Embryonic facial prominence (tissue), 1 donor: ENCODE results near the gene EPC1.

Experiments used
- DNase-seq: peaks from one replicate; pipeline ENCODE4 v3.0.0-alpha.2; 2016; ENCODE audit errors: extremely low spot score

Gene EPC1

DNA sequence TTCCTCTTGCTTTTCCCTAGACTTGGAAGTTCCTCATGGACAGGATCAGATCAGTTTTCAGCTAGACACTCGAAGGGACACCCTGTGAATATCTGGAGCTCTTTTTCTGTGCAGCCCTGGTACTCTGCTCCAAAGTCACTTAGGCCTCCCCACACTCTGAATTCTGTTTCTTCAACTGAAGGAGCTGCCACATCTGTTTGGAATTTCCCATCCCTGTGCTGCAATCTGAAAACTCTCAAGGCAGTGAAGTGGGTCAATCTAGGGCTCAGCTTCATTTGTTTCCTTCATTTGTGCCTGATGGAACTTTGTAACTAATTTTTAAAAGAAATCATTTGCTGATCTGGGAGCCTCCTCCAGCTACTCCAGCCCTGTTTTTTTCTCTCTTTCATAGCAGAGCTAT lies 9.6 kb downstream of the EPC1 start:
- no peak for DNase-seq

DNA sequence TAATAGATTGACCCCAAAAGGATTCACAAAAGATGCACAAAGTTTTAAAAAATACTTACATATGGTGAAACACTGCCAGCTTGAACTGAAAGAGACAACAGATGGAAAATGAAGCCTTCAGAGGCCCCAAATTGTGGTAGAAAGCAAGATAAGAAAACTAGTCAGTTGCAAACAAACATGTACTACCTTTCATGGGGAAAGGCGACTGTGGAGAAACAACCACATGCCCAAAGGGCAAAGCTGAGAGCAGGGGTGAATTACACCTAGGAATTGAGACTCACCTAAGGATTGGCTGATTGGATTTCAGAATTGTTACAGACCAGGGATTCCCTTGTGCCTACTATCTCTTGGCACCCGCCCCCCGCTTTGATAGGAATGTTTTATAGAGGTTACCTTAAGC lies 13.1 kb downstream of the EPC1 start:
- DNase-seq, result no peak

DNA sequence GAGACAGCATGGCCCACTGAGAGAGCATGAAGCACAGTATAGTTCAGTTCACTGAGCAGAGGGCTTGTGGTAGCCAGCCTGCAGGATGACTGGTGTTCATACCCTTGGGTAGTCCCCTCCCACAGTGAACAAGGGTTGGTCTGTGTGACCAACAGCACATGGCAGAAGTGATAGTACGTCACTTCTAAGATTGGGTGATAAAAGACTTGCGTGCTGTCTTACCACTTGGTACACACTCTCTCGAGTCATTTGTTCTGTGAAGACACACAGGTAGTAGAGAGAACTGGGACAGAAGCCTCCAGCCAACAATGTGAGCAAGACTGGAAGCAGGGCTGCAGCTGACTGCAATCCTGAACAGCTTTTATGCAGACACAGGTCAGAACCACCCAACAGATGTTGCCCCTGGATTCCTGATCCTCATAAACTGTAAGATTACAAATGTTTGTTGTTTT lies 14.6 kb downstream of the EPC1 start:
- no peak for DNase-seq

DNA sequence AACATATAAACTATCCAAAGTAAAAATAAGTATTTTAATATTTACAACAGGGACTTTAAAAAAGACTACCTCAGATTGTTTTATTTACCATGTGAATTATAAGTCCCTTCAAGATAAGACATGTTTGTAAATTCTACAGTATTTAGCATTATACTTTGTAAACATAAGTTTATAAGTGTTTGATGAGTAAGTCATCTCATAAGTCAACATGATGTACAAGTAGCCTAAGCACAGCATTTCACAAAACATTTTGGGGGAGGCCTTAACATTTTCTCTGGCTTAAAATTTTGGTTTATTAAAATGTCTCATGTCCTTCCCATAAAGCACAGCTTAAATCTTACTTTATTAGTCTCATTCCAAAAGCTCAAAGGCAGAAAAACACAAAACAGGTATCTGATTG lies 15.4 kb downstream of the EPC1 start:
- no peak for DNase-seq

DNA sequence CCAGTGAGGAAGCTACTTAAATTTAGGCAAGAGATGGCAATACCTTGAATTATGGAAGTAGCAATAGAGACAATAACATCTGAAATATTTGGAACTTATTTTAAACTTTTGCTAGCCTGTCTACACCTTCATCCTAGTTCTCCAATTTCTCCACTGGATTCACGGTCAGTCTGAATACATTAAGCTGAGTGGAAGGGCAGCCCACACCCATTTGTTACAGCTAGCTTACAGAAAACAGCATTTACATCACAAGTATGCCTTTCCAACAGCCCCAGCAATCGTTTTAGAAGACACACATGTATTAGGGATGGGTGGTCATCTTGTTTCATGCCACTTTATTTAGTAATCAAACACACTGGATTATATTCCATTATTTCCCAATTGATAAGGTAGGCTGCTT lies 16.7 kb downstream of the EPC1 start:
- no peak for DNase-seq

DNA sequence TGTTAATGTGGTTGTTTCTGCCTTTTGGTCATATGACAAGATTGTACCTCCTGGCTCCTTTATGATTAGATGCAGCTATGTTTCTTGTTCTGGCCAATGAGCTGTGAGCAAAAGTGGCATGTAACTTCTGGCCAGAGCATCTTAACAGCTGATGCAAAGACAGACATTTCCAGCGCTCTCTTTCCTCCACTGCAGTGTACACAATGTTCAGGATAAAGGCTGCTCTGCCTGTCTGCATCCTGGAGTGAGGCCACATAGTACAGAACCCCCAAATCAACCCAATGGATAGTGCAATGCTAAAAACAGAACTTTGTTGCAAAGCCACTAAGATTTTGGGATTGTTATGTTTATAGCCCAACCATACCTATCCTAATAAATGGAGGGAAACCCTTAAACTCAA lies 17.9 kb downstream of the EPC1 start:
- no peak for DNase-seq

DNA sequence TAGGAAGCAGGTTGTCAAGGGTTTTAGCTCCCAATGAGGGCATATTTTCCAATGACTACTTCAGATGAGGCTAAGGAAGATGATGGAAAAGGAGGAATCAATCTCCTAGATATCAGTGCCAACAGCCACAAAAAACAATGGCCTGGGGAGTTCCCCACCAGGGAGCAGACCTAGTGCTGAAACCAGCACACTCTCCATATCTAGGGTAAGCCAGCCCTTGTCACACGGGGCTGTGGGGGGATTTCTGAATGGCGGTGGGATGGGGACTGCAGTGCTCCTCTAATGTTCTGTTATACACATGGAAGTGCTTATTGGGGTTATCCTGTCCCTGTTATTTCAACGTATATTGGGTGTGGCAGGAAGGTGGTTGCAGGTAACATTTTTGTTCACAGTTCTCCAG lies 18.5 kb downstream of the EPC1 start:
- no peak for DNase-seq

DNA sequence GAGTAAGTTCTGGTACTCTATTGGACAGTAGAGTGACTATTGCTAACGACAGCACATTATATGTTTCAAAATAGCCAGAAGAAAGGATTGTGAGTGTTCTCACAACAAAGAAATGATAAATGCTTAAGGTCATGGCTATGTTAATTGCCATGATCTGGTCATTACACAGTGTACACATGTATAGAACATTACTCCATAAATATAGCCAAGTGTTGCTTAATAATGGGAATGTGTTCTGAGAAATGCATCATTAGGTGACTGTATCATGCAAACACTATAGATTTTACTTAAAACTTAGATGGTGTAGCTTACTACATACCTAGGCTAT lies 19.6 kb downstream of the EPC1 start:
- no peak for DNase-seq

DNA sequence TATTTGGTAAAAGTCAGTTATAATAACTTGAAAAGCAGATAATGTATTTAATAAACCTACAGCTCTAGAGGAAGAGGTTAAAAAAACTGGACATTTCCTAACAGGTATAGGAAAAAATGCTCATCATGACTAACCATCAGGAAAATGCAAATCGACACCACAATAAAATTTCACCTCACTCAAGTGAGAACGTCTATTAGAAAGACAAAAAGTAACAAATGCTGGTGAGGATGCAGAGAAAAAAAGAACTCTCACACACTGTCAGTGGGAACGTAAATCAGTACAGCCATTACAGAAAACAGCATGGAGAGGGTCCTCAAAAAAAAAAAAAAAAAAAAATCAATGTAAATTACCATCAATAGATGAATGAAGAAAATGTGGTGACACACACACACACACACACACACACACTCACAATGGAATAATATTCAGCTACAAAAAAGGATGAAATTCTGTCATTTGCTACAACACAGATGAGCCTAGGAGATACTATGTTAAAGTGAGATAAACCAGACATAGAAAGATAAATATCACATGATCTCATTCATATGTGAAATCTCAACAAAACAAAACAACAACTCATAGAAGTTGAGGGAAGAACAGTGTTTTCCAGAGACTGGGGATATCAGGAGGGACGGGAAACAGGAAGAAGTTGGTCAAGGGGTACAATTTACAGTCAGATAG lies 20.1 kb downstream of the EPC1 start:
- DNase-seq, result no peak

DNA sequence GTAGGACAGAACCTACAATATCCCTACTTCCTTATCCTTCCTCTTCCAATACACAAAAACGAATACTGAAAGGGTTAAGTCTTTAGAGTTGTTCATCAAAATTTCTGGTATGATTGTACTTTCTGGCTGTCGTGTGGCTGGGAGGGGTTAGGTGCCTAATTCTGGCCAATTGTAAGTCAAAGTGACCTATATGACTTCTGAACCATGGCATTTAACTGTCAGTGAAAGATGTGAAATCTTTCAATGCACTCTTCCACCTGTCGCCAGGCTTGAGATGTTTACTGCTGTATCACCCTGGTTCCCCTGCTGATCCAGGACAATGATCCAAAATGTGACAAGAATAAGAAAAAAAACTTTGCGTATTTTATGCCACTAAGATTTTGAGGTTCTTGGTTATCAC lies 20.8 kb downstream of the EPC1 start:
- no peak for DNase-seq

DNA sequence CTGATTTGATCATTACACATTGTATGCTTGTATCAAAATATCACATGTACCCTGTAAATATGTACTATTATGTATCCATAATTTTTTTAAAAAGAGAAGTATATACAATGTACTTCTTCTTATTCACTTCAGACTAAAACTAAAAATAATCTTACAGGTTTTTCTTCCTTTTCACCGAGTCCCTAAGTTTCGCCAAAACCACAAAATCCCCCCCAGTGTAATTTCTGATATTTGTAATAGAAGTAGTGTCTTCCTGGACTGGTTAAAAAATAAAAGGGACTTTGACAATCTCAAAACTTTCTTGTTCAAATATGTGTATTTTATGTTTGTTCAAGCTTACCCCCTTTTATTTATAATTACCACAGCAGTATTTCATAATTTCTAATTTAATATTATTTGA lies 23.9 kb downstream of the EPC1 start:
- no peak for DNase-seq

DNA sequence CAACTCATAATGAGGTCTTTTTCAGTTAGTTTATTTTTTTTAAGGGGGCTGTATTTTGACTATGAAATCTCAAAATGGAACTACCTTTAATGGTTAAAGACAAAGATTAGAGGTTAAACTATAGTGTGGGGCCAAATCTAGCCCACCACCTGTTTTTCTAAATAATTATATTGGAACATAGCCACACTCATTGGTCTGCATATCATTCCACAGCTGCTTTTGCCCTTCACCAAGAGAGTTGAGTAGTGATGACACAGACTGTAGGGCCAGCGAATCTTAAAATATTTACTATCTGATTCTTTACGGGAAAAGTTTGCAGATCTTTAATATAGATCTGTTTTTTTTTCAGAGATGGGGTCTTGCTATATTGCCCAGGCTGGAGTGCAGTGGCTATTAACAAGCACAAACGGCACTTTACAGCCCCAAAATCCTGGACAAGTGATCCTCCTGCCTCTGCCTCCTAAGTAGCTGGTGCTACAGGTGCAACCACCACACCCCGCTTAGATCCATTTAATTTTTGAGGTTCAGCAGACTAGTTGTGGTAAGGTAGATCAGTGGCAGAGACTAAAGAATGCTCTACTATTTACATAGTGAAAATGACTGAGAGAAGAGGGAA lies 25.8 kb downstream of the EPC1 start:
- DNase-seq, result no peak

DNA sequence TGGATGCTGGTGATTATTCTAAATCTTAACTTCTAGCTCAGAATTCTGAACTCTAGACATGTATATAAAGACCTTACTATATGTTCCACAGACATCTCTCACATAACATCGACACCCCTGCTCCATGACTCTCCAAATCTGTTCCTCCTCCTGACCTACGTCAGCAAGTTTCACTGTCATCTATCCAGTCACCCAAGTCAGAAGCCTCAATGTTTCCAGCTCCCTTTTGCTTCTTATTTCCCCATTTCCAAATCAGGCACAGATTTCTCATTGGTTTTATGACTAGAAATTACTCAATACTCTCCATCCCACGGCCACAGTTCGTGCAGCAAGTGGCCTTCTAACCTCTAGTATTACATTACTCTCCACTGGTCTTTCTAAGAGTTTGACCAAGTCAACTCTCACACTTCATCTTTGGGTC lies 28.5 kb downstream of the EPC1 start:
- DNase-seq, result no peak

DNA sequence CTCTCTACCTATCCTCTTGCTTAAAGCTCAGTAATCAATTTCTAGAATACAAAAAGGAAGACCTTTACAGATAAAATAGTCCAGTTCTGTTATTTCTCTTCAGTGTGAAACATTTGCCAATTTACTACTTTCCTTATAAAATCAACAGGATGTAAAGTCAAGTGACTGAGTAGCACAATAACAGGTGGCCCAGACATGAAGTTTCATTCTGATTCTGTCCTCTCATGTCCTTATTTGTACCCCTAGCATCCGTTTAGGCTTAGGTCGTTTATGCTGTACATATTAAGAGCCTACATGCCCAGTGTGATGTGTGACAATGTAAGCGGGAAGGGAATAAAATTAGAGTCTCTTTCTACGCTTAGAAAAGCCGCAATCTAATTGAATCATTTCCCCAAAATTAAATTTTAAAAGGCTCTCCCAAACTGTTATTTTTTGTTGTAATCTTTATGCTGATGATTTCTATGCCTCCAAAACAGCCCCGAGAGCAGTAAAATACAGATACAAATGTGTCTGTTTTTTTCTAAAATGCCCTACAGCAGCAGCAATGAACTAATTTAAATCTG lies 29.1 kb downstream of the EPC1 start:
- no peak for DNase-seq

DNA sequence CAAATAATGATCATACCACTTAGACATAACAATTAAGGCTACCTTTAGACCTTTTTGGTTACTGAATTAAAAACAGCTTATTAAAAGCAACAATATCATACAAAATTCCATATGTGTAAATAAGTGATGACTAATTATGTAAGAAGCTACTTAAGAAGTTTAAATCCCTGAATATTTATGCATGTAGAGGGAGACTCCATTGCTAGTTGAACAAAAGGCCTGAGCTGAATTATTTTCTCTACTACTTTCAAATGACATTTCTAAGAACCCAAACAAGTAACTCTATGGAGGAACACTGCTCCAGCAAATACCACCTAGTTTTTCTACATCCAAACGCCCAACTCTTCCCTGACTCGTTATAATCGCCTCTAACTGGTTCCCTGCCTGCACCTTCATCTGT lies 31.5 kb downstream of the EPC1 start:
- DNase-seq, result no peak

DNA sequence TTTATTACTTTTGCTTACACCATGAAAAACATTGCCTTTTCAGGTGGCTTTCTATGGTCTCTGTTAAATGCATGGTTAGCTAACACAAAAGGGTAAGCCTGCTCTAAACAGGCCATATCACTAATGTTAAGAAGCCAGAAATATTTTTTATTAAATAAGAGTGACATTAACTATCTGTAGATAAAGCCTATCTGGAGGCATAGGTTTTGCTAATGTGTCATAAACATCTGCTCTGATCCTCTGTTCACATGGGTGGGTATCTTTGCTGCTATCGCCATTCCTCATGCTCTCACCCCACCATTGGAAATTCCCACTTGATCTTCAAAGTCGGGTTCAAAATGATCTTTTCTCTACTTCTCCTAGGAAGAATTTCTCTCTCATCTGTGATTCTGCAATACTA lies 32.4 kb downstream of the EPC1 start:
- DNase-seq, result no peak

DNA sequence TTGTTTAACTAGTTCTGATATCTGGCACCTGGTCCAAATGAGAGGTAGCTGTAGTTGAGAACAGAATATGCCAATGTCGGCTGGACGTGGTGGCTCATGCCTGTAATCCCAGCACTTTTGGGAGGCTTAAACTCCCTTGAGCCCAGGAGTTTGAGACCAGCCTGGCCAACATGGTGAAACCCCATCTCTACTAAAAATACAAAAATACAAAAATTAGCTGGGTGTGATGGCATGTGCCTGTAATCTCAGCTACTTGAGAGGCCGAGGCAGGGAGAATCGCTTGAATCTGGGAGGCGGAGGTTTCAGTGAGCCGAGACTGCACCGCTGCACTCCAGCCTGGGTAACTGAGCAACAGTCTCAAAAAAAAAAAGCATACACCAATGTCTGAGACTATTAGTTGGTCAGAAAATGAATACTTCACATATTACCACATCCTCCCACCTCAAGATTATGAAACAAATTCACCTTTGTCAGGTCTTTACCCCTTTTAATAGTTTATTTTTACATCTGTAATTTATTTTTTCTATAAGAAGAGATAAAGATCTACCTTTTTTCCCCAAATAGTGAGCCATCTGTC lies 38.8 kb downstream of the EPC1 start:
- no peak for DNase-seq

DNA sequence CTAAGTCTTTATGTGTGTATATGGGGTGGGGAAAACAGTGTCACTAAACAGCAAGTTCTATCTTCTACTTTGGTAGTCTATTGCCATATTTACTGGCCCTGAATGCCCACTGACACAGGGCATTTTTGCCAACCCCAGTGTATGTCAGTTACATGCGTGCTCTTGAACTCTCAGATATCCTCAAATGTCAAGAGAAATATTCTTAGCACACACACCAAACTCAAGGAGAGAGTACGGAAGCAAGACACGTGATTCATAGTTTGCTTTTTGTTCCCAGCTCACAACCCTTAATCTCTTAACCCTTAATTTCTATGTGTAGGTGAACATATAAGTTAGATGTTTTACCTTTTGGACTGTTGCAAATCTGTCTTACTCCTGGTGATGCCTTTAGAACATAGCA lies 39.3 kb downstream of the EPC1 start:
- DNase-seq, result no peak

DNA sequence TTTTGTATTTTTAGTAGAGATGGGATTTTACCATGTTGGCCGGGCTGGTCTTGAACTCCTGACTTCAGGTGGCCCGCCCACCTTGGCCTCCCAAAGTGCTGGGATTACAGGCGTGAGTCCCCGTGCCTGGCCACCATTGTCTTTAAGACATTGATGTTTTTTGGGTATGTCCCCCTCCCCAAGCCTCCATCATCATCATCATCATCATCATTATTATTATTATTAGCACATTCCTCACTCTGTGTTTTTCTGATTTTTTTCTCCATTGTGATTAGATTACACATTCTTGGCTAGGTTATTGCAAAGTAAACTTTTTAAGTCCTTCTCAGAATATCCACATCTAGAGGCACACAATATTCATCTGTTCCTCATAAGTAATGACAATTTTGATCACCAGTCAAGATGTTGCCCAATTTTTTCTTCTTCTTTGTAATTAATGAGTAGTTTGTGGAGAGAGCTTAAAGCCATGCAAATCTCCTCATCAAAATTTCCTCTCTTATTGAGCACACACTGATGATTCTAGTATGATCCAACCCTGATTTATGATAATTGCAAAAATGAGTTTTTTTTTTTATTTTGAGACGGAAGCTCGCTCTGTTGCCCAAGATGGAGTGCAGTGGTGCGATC lies 47.5 kb downstream of the EPC1 start:
- DNase-seq, result no peak

DNA sequence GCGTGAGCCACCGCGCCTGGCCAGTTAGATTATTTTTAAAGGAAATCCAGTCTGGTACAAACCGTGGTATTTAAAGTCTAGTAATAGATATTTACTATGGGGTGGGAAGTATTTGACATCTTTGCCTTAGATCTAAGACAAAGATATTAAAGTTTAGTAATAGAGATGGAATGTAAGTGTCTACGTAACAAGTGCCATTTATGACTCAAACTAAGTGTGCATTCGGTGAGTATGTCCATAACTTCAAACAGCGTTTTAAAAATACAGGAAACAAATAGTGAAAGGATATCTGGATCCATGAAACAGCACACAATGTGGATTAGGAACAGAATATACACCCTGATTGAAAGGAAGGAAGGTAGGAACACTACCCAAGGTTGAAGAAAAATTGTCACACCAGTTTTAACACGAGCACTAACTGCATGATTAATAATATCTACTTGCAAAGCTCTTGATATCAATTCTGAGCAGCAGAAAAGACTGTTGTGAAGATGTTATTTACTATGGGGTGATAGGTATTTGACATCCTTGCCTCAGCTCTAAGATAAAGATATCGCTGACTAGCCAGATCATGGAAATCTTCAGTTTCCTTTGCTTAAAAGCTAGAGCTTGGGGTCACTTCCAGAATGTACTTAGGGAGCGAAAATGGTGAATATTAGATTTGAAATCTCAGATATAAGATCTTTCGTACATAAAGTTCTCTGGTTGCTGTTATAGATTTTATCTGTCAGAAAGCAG lies 48.7 kb downstream of the EPC1 start:
- DNase-seq, result no peak

DNA sequence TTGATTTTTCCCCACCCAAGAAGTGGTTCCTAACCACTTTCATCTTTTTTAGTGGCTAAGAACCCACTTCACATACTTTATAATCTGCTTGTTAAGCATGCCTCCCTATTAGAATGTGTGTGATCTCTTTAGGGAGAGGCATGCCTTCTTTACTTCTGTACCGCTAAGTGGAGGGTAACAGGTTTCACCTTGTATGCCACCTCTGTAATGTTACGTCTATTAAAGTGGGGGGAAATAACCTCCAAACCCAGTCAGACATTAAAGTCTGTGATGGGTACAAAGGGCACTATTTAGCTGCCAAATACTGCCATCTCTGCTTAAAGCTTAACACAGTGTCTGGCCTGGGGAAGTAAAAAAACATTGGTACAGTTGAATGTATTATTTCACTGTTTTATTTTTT lies 51.9 kb downstream of the EPC1 start:
- no peak for DNase-seq

DNA sequence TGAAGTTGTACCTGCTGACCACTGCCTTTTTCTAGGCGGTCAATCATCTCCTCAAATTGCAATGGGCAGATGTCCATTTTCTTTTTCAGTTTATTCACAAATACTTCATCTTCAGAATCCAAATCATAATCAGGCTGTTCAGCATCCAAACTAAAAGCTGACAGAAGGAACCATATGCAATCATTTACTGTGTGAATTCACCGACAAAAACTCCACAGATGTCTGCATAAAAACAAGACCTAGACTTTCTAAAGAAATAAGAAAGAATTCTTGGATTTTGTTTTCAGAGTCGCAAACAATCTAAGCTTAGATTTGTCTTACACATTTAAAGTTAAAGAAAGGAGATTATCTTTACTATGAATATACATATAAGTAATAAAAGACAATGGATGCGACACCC lies 53.4 kb downstream of the EPC1 start:
- no peak for DNase-seq
